Measurements from ENCODE around the gene CCDC181.

The CCDC181 gene

DNA sequence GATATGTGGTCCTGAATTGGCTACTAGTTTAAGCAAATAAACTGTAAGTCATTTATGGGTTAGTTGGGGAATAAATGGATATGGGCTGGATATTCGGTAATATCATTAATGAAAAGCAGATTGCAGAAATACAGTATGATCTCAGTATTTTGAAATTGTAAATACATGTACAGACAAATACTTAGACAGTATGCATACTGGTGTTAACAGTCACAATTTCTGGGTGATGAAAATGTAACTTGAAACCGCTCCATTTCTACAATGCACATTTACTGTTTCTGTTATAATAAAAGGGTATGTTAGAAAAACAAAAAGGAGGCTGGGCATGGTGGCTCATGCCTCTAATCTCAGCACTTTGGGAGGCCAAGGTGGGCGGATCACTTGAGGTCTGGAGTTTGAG, 31.3 kb downstream of the CCDC181 start:
- no peak for DNase-seq (ENCODE audit: low read depth in 2 of 2)

DNA sequence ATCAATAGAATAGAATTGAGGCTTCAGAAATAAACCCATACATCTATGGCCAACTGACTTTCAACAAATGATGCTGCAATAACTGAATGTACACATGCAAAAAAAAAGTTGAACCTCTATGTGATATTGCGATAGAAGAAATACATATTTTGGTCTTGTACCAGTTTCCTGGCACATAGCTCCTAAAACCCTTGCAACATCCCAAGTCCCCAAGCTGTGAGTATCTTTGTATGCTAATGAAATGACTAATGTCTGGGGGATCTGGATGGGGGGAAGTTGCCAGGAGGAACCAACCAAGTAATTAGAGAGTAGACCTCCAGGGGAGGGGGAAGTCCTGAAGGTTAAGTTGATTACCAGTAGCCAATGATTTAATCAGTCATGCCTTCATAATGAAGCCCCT, 34.9 kb downstream of the CCDC181 start:
- no peak for DNase-seq (ENCODE audit: low read depth in 2 of 2)

DNA sequence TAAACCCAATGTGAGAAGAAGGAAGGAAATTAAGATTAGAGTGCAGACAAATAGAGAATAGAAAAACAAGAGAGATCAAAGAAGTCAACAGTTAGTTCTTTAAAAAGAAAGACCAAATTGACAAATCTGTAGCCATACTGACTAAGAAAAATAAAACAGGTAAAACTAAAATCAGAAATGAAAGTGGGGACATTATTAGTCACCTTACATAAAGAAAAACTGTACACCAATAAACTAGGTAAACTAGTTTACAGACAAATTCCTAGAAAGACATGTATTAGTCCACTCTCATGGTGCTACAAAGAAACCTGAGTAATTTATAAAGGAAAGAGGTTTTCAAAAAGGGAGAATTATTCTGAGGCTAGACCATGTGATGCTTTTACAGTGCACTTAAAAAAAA, 37.0 kb downstream of the CCDC181 start:
- no peak for DNase-seq (ENCODE audit: low read depth in 2 of 2)

DNA sequence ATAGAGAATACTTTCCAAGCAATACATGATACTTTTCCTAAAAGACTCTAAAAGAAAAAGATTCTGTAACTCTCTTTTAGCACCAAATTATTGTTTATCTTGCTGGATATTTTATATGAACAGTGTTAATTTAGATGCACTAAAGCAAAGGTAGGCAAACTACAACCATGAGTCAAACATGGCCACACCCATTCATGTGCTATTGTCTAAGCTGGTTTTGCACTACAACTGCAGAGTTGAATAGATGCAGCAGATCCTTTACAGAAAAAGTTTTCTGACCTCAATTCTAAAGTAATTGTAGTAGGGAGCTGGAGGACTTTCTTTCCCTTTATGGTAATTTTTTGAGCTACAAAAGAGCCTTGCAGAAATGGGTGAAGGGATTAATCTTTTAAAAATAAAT, 39.9 kb downstream of the CCDC181 start:
- no peak for DNase-seq (ENCODE audit: low read depth in 2 of 2)

DNA sequence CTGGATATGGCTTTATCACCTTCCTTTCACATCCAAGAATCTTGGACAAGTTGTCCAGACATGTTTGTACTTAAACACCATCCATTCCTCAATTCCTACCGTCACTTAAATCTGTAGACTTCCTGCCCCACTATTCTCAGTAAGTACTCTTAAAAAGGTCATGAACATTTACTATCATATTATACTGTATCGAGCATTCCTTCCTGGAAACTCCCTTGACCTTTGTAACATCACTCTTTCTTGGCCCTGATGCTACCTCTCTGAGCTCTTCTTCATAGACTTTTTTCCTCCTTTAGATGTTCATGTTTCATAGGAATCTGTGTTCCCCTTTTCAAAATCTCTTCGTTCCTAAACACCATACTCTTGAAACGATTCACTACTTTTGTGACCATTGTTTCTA, 43.8 kb downstream of the CCDC181 start:
- DNase-seq (ENCODE audit: low read depth in 2 of 2) = no peak

DNA sequence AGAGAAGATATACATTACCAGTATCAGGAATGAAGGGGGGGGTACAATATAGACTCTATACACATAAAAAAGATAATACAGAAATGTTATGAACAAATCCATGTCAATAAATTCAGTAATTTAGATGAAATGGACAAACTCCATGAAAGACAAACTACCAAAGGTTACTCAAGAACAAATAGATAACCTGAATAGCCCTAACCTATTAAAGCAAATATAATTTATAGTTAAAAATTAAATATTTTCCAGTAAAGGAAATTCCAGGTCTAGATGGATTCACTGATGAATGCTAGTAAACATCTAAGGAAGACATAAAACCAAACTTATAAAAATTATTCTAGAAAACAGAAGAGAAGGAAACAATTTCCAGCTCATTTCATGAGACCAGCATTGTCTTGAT, 46.1 kb downstream of the CCDC181 start:
- no peak for DNase-seq (ENCODE audit: low read depth in 2 of 2)

DNA sequence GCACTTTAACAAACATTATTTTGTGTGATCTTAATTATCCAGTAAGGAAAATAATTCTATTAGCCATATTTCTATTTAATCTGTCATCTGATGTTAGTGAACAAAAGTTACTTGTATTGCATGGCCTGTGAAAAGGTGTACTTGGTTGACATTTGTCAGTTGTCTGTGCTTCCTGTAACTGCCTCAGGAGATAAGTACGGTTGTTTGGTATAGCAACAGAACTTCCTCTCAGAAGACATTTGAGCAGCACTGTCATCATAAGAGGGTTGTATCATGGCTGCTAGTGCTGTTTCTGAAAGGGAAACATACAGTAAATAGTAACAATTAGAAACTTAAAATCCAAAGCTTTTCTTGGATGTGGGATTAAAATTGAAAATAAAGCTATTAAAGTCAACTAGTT, 55.9 kb downstream of the CCDC181 start:
- no peak for DNase-seq (ENCODE audit: low read depth in 2 of 2)

DNA sequence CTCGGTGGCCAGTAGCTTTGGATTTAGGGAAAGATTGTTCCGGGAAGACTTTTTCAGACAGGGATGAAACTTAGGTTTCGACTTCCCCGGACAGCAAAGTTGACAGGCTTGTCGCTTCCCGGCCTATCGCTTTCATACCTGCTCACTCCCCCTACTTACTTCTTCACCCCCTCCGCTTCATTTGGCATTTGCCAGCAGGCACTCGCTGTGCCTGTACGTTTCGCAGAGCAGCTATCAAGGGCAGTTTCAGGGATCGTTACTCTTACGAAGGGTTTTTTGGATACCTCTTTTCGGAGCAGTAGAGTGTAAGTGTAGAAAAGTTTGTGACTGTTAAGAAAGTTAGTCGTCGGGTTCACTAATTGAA, 58.9 kb downstream of the CCDC181 start:
- DNase-seq (ENCODE audit: low read depth in 2 of 2) = no peak

DNA sequence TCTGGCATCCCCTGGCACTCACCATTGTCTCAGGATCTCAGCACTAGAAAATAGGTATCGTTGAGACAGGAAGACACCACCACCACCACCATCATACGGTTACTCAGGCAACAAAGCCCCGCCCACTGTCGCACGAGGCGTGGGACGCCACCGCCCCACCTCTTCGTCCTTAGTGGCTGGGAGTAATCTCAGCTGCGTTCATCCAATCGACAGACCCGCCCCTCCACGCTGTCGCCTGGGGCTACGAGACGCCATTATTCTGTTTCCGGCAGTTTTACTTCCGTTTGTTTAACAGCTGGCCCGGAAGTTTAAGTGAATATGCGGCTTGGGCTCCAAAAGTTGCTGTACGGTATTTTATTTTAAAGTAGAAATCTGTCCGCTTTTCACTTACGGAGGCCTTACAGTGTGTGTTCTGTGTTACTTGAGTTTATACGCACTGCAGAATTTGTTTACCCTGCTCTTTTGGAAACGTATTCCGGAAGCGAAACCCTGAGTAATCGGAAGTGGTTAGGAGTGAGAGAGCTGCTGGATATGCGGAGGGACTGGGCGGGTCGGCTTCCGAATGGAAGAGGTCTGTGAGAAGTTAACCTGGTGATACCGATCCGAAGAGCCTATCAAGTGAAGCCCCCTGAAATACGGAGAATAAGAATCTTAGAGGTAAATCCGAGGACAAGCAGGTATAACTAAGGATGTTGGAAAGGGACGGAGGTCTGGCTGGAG, 59.4 kb downstream of the CCDC181 start, which contains the start of the genes BLZF1 and NME7:
Gene BLZF1 (plus strand): TSS at position 510 of the 720 bp plus-strand sequence. CDS start 1,328 bp downstream, outside the sequence.
Gene NME7 (minus strand): TSS at position 112 of the 720 bp plus-strand sequence. CDS start 87 bp downstream, at position 25.
- peak; percentile 97 for DNase-seq (ENCODE audit: low read depth in 2 of 2)

DNA sequence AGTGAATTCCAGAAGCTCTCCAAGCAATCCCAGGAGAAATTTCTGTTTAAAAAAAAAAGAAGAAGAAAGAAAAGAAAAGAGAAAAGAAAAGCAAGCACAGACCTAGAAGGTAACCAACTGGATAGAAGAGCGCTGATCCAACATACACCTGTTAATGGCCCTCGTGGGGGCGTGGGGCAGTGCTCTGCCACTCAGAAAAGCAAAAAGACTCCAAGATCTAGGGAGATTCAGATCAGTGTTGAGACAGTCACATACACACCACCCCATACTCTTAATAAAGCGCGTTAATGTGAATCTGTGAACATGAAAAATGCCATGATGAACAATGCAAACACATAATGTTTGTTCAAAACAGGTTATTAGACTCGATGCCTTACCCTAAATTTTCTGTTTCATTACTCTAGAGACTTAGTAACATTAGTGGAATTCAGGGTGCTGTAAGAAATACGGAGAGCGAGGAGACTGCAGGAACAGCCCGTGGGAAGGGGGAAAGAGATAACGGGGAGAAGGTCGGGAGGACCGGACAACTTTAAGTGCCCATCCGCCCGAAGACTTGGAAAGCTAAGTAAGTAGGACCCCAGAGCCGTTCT, 60.1 kb downstream of the CCDC181 start:
- no peak for DNase-seq (ENCODE audit: low read depth in 2 of 2)

DNA sequence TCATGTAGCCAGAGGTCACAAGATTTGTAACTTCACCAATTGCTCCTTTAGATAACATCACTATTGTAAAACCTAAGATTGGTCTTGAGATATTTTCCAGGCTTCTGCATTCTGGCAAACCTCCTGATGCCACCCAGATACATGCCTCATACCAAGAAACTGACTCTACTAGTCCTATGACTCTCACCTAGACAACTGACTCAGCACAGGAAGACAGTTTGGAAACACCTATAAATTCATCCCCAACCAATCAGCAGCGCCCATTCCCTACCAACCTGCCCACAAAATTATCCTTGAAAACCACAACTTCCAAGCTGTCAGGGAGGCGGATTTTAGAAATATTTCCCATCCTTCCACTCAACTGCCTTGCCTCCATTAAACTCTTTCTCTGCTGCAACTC, 62.3 kb downstream of the CCDC181 start:
- DNase-seq (ENCODE audit: low read depth in 2 of 2) = no peak

DNA sequence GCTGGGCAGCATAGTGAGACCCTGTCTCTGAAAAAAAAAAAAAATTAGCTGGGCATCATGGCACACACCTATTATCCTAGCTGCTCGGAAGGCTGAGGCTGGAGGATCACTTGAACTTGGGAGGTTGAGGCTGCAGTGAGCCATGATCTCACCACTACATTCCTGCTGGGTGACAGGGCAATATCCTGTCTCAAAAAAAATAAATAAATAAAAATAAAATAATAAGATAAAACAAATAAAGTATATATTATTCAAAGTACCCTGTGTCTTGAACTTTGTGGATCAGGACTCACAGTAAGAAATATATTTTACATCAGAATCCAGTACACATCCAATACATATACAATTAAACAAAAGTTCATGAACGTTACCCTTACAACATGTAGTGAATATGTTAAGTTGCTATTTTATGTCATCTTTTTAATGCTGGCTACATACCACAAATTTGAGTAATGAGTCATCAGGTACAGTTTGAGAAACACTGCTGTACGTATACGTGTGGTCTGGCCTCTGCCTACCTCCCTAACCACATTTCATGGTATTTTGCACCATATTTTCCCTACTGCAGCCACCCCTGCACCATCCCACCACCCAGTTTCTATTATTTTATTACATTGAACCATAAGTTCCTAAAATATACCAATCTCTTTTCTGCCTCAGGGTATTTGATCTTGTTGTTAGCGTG, 64.1 kb downstream of the CCDC181 start:
- no peak for DNase-seq (ENCODE audit: low read depth in 2 of 2)

DNA sequence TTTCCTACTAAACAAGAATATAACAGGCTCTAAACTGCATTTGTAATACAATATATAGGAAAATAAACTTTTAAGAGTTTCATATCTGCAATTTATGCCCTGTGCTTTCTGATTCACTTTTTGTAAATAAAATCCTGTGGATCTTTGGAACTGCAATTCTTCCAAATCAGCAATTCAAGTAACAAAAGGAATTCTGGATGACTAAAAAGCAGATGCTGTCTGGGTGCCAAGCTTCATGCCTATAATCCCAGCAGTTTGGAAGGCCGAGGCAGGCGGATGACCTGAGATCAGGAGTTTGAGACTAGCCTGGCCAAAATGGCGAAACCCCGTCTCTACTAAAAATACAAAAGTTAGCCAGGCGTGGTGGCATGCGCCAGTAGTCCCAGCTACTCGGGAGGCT, 66.0 kb downstream of the CCDC181 start:
- DNase-seq (ENCODE audit: low read depth in 2 of 2) = no peak

DNA sequence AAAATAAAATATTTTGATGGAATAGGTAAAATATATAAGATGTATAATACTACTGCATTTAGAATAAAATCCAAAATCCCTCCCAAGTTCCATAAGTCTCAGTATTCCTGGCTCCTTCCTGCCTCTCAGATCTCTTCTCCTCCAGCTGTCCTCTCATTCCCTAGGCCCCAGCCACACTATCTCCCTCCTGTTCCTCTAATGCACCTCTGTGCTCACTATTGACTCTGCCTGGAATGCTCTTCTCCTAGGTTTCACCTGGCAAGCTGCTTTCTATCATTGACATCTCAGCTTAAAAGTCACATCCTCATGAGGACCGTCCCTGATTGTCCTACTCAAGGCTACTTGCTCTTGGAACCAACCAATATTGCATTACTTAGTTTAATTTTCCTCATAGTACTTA, 66.9 kb downstream of the CCDC181 start:
- no peak for DNase-seq (ENCODE audit: low read depth in 2 of 2)

DNA sequence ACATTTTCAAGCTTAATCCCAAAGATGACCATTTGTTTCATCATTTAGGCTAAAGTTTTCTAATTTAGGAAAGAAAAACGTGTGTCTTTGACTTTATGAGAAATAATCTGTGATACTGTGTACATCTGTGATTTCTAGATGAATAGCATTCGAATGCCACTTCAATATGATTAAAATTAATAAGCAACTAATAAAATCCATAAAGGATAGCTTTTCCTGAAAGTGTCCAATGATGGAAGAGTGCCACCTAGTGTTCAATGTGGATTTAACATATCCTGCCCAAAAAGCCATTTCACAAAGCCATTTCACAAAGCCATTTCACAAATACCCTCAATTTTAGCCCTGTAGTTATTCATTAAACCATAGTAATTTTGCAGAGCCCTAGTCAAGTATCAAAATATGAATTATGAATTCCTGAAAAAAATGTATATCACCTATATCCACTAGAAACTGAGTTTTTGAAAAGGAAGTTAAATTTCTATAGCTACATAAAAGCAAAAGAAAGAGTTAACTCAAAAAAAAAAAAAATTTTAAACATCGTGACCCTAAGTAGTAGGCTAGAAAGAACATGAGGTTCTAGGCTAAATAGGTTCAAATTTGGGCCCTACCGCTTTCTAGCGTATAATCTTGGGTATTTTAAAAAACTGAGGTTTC, 78.8 kb downstream of the CCDC181 start:
- DNase-seq (ENCODE audit: low read depth in 2 of 2) = no peak

DNA sequence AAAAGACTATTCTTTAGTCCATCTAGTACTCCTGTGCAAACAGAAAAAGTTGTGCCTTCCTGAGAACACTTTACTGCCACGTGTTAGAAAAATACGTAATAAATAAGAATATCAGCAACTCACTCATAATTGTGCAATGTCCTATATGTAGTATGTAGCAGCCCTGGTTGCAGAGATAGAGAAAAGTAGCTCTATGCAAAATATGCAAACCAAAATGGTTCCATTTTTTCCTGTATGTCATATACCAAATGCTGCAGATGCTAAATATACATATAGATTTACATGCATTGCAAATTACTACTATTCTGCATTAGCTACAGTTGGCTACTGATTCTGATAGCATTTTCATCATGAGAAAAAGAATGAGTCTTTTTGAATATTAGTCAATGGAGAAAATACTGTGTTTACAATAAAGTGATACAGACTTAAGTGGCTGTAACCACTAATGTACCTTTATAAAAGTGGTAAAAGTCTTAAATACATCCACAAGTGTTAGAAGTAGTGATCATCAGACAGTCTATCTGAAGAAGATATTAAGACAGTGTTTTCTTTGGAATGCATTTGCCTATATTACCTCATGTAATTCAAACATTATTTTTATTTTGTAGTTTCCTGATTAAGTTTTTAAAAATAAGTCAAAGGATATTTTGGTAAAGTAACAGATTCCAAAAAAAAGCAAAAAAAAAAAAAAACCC, 79.4 kb downstream of the CCDC181 start:
- DNase-seq (ENCODE audit: low read depth in 2 of 2) = no peak

DNA sequence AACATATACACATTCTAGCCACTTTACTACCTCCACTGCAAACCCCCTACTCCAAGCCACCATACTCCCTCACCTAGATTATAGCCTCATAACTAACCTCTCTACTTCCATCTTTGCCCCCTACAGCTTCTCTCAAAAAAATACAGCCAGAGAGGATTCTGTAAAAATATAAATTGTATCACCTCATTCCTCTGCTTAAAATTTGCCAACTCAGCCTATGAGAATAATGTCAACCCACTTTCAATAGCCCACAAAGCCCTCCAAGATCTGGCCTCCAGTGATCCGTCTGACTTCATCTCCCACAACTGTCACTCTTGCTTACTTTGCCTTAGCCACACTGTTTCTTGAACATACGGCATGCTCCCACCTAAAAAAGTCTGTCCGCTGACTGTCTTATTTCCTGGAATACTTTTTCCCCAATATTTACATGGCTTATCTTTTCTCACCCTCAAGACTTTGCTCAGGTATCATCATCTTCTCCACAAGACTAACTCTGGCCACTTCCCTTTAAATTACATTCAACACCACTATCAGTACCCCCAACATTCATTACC, 81.2 kb downstream of the CCDC181 start:
- DNase-seq (ENCODE audit: low read depth in 2 of 2) = no peak

DNA sequence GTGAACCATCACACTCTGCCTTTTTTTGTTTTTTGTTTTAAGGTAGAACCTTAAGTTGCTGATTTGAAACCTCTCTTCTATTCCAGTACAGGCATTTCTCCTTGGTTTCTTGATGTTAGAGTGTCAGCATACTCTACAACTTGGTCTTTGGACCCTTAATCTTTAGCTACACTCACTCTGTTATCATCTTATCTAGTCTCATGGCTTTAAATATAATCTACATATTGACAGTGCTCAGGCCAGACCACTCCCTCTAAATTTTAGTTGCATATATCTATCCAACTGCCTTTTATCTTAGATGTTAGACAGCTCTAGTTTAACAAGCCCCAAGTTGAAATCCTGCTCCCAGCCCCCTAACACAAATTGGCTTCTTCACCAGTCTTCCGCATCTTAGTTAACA, 81.8 kb downstream of the CCDC181 start:
- no peak for DNase-seq (ENCODE audit: low read depth in 2 of 2)
